ENCODE measurements around the gene ARL4C. TPM values are rescaled to one million over a fixed set of nuclear protein-coding genes. Genes with fewer than 3 reads are reported as not detected.

The ARL4C gene
- total and polyA plus RNA-seq, 2 experiments from 2014 or later, result 5.8 to 9.9 TPM

DNA sequence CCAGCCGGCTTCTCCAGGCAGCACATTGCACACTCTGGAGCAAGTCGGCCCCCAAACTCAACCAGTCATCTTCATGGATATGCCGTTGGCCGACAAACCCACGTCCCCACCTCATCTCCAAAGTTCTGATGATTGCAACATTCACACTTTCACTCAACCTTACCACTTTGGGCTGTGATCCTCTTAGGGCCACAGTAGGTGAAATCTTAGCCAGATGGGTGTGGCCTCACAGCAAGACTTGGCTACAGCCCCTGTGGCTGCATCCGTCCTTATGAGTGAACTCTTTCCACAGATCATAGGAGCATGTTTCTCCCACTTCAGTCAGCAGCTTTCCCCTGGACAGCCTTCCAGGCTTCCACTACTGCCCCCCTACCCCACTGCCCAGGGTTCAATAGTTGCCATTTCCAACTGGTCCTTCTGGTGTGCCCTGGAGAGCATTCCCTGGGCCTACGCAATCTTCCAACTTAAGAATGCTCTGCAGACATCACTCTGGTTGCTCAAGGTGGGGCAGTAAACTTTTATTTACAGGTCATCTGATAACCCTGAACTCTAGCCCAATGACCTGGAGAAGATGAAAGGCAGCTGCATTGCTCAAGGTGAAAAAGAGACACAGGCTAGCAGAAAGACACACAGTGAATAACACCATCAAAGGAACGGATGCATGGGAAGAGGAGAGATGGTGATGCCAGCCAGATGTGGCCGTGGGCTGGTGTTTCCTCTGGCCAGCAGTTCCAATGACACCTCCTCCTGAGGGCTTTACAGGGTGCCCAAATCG is 34.5 kb downstream of the ARL4C start:
- Histone ChIP-seq H3K4me3 (no peak overlapping the region), H2AFZ (no peak overlapping the region), H3K4me2 (no peak overlapping the region), H4K20me1 (replicated peaks; ENCODE audit: insufficient read depth) (no peaks in the 10 kb centered on the region), H3K36me3 (ENCODE audit: insufficient read depth) (no peaks in the 10 kb centered on the region), H3K27ac (ENCODE audit: low read depth) (no peak overlapping the region), H3K4me1 (ENCODE audit: insufficient read depth) (no peaks in the 10 kb centered on the region), H3F3A (replicated peaks; ENCODE audit: low read depth) (no peaks in the 10 kb centered on the region), H3K79me2 (replicated peaks; ENCODE audit: insufficient read depth) (no peaks in the 10 kb centered on the region), H3K9me2 (ENCODE audit: insufficient read depth) (peaks cover 9% of the 10 kb centered on the region; the same call in 1 of the 2 replicates), H3K27me3 (ENCODE audit: insufficient read depth) (no peaks in the 10 kb centered on the region)
- Mint-ChIP-seq H3K4me1 (no peaks in the 10 kb centered on the region), H3K27ac (no peak overlapping the region), H3K4me3 (no peak overlapping the region), H3K36me3 (ENCODE audit: low read depth) (peaks cover 3% of the 10 kb centered on the region; the same call in 2 of the 3 replicates), H3K9me3 (peaks cover 11% of the 10 kb centered on the region), H3K27me3 (ENCODE audit: insufficient read depth, low read depth, poor library complexity) (peaks cover 3% of the 10 kb centered on the region)
- TF ChIP-seq STAT1 (IDR thresholded peaks at IDR 0.05; ENCODE audit: unreplicated experiment), result no peak
- TF ChIP-seq CTCF (conservative IDR thresholded peaks at IDR 0.05; ENCODE audit: low read depth in 2 of 2), result no peak
- no peak for TF ChIP-seq EZH2 (IDR thresholded peaks at IDR 0.05; ENCODE audit: low read depth, unreplicated experiment)
- no peak for TF ChIP-seq JUNB (IDR thresholded peaks at IDR 0.05; ENCODE audit: unreplicated experiment)
- no peak for TF ChIP-seq REST (IDR thresholded peaks at IDR 0.05; ENCODE audit: unreplicated experiment)
- TF ChIP-seq ZNF331 (CRISPR knock-in tag; IDR thresholded peaks at IDR 0.05; ENCODE audit: low read depth), result no peak
- TF ChIP-seq CREB1 (CRISPR knock-in tag; IDR thresholded peaks at IDR 0.05; ENCODE audit: low read depth), result no peak
- no peak for TF ChIP-seq POLR2AphosphoS5 (IDR thresholded peaks at IDR 0.05; ENCODE audit: low read depth)
- TF ChIP-seq ZNF114 (CRISPR knock-in tag; IDR thresholded peaks at IDR 0.05), result no peak
- TF ChIP-seq, protein P1, sequence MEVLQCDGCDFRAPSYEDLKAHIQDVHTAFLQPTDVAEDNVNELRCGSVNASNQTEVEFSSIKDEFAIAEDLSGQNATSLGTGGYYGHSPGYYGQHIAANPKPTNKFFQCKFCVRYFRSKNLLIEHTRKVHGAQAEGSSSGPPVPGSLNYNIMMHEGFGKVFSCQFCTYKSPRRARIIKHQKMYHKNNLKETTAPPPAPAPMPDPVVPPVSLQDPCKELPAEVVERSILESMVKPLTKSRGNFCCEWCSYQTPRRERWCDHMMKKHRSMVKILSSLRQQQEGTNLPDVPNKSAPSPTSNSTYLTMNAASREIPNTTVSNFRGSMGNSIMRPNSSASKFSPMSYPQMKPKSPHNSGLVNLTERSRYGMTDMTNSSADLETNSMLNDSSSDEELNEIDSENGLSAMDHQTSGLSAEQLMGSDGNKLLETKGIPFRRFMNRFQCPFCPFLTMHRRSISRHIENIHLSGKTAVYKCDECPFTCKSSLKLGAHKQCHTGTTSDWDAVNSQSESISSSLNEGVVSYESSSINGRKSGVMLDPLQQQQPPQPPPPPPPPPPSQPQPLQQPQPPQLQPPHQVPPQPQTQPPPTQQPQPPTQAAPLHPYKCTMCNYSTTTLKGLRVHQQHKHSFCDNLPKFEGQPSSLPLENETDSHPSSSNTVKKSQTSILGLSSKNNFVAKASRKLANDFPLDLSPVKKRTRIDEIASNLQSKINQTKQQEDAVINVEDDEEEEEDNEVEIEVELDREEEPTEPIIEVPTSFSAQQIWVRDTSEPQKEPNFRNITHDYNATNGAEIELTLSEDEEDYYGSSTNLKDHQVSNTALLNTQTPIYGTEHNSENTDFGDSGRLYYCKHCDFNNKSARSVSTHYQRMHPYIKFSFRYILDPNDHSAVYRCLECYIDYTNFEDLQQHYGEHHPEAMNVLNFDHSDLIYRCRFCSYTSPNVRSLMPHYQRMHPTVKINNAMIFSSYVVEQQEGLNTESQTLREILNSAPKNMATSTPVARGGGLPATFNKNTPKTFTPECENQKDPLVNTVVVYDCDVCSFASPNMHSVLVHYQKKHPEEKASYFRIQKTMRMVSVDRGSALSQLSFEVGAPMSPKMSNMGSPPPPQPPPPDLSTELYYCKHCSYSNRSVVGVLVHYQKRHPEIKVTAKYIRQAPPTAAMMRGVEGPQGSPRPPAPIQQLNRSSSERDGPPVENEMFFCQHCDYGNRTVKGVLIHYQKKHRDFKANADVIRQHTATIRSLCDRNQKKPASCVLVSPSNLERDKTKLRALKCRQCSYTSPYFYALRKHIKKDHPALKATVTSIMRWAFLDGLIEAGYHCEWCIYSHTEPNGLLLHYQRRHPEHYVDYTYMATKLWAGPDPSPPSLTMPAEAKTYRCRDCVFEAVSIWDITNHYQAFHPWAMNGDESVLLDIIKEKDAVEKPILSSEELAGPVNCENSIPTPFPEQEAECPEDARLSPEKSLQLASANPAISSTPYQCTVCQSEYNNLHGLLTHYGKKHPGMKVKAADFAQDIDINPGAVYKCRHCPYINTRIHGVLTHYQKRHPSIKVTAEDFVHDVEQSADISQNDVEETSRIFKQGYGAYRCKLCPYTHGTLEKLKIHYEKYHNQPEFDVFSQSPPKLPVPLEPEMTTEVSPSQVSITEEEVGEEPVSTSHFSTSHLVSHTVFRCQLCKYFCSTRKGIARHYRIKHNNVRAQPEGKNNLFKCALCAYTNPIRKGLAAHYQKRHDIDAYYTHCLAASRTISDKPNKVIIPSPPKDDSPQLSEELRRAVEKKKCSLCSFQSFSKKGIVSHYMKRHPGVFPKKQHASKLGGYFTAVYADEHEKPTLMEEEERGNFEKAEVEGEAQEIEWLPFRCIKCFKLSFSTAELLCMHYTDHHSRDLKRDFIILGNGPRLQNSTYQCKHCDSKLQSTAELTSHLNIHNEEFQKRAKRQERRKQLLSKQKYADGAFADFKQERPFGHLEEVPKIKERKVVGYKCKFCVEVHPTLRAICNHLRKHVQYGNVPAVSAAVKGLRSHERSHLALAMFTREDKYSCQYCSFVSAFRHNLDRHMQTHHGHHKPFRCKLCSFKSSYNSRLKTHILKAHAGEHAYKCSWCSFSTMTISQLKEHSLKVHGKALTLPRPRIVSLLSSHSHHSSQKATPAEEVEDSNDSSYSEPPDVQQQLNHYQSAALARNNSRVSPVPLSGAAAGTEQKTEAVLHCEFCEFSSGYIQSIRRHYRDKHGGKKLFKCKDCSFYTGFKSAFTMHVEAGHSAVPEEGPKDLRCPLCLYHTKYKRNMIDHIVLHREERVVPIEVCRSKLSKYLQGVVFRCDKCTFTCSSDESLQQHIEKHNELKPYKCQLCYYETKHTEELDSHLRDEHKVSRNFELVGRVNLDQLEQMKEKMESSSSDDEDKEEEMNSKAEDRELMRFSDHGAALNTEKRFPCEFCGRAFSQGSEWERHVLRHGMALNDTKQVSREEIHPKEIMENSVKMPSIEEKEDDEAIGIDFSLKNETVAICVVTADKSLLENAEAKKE (CRISPR knock-in tag; IDR thresholded peaks at IDR 0.05), result no peak
- TF ChIP-seq NANOG (IDR thresholded peaks at IDR 0.05; ENCODE audit: borderline replicate concordance), result no peak
- ATAC-seq (no peak), DNase-seq (ENCODE audit: low spot score) (no peak)

Measured in GM23338 (cell line).